ENCODE results near the gene KLK10.

DNA sequence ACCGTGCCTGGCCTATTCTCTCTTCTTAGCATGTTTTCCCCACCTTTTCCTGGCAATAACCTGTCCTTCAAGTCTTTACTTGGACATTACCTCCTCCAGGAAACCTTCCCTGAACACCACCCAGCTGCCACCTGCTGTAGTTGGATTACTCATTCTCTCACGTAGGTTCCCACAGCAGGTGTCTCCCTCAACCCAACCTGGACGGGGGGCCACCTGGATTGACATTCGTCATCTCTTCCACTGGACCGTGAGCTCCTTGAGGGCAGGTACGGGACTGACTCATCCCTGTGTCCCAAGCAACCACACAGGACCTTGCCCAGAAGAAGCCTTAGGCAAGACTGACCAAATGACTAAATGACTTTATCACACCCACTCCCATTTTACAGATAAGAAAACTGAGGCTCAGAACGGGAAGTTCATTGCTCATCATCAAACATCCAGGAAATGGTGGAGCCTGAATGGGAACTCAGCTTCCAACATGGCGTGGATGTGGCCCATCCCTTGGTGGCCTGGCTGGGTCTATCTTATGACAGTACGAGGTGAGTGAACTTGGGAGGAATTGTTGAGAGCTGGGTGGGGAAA is 46.6 kb downstream of the KLK10 start:
- TF ChIP-seq RB1 (IDR thresholded peaks at IDR 0.05; ENCODE audit: borderline replicate concordance): no peak
- no peak for TF ChIP-seq EGR1 (IDR thresholded peaks at IDR 0.05; ENCODE audit: borderline replicate concordance in 1 of 2, low read depth in 2 of 2, low read length in 2 of 2)
- no peak for TF ChIP-seq HCFC1 (IDR thresholded peaks at IDR 0.05; ENCODE audit: low read length)
- TF ChIP-seq ESRRA (IDR thresholded peaks at IDR 0.05; ENCODE audit: low read length): no peak
- no peak for TF ChIP-seq CHD4 (IDR thresholded peaks at IDR 0.05)
- TF ChIP-seq, protein P1, sequence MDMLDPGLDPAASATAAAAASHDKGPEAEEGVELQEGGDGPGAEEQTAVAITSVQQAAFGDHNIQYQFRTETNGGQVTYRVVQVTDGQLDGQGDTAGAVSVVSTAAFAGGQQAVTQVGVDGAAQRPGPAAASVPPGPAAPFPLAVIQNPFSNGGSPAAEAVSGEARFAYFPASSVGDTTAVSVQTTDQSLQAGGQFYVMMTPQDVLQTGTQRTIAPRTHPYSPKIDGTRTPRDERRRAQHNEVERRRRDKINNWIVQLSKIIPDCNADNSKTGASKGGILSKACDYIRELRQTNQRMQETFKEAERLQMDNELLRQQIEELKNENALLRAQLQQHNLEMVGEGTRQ (IDR thresholded peaks at IDR 0.05; ENCODE audit: borderline replicate concordance, low read depth, low read length): no peak
- no peak for TF ChIP-seq ZBED1 (IDR thresholded peaks at IDR 0.05; ENCODE audit: borderline replicate concordance)
- no peak for TF ChIP-seq CREM (IDR thresholded peaks at IDR 0.05; ENCODE audit: low read depth)
- no peak for TF ChIP-seq SIX5 (IDR thresholded peaks at IDR 0.05; ENCODE audit: low read depth, low read length, severe bottlenecking)
- TF ChIP-seq CTCF (IDR thresholded peaks at IDR 0.05 in 2 of 3, conservative IDR thresholded peaks at IDR 0.05 in 1 of 3; ENCODE audit: control insufficient read depth in 2 of 3, extremely low read depth in 1 of 3, insufficient read depth in 1 of 3, low read depth in 3 of 3, low read length in 3 of 3): no peak
- TF ChIP-seq POLR2AphosphoS5 (IDR thresholded peaks at IDR 0.05; ENCODE audit: low read length): no peak
- TF ChIP-seq GABPA (IDR thresholded peaks at IDR 0.05; ENCODE audit: low read depth): no peak

All from GM12878 (cell line).